Ishikawa (cell line): ENCODE measurements around the gene DNAJB7.

Experiments
- CREB1 ChIP-seq: IDR thresholded peaks from 2 replicates; pipeline ENCODE4 v1.6.1; 2012; ENCODE audit warnings: low read depth
- EGR1 ChIP-seq: IDR thresholded peaks from 2 replicates; pipeline ENCODE4 v1.6.1; 2012
- EP300 ChIP-seq: IDR thresholded peaks from 2 replicates; pipeline ENCODE4 v1.6.1; 2012; ENCODE audit warnings: borderline replicate concordance
- FOXM1 ChIP-seq: IDR thresholded peaks from 2 replicates; pipeline ENCODE4 v1.6.1; 2012; ENCODE audit warnings: low read depth, borderline replicate concordance
- NFIC ChIP-seq: IDR thresholded peaks from 2 replicates; pipeline ENCODE4 v1.6.1; 2012
- RAD21 ChIP-seq: IDR thresholded peaks from 2 replicates; pipeline ENCODE4 v1.6.1; 2012; ENCODE audit warnings: low read depth
- TAF1 ChIP-seq: IDR thresholded peaks from 2 replicates; pipeline ENCODE4 v1.6.1; 2012; ENCODE audit warnings: low read depth, mild to moderate bottlenecking
- TCF12 ChIP-seq: IDR thresholded peaks from 2 replicates; pipeline ENCODE4 v1.6.1; 2012; ENCODE audit warnings: low read depth
- YY1 ChIP-seq: IDR thresholded peaks from 2 replicates; pipeline ENCODE4 v1.6.1; 2012; ENCODE audit warnings: low read depth
- TF ChIP-seq, protein P1 (sequence below): IDR thresholded peaks from 2 replicates; pipeline ENCODE4 v1.6.1; 2012

- no peak for TF ChIP-seq TAF1
- TF ChIP-seq YY1: no peak
- TF ChIP-seq EP300: no peak
- TF ChIP-seq, protein P1, sequence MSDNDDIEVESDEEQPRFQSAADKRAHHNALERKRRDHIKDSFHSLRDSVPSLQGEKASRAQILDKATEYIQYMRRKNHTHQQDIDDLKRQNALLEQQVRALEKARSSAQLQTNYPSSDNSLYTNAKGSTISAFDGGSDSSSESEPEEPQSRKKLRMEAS: no peak
- TF ChIP-seq FOXM1: no peak
- no peak for TF ChIP-seq RAD21
- TF ChIP-seq NFIC: no peak
- TF ChIP-seq EGR1: no peak
- no peak for TF ChIP-seq CREB1
- no peak for TF ChIP-seq TCF12
These were observed 5.9 kb downstream of the DNAJB7 start for GRCh38 chr22:40855979-40856512.
